Duodenal mucosa (tissue), 2 donors: ENCODE data around the gene AP3B2.
"Not testable (repeated sequence)": the region's sequence is repeated elsewhere in the genome, so short reads cannot be mapped to it uniquely, and the experiment has no call there.

Source experiments
- H3K27ac ChIP-seq: one replicate; pipeline ENCODE4 v1.7.0; 2013; ENCODE audit warnings: low read depth, low read length
- H3K27me3 ChIP-seq, 2 donors: one replicate each; pipeline ENCODE4 v1.7.0; 2013; ENCODE audit warnings: low read length in 2 of 2, control low read depth in 1 of 2; ENCODE audit not compliant: insufficient read depth in 2 of 2, control insufficient read depth in 1 of 2
- H3K36me3 ChIP-seq, 2 donors: one replicate each; pipeline ENCODE4 v1.7.0; 2013; ENCODE audit warnings: low read length in 2 of 2, control low read depth in 1 of 2; ENCODE audit not compliant: insufficient read depth in 2 of 2, control insufficient read depth in 1 of 2
- H3K4me1 ChIP-seq, 2 donors: one replicate each; pipeline ENCODE4 v1.7.0; 2013; ENCODE audit warnings: low read length in 2 of 2, control low read depth in 1 of 2; ENCODE audit not compliant: insufficient read depth in 2 of 2, control insufficient read depth in 1 of 2
- H3K4me3 ChIP-seq, 2 donors: one replicate each; pipeline ENCODE4 v1.7.0; 2013; ENCODE audit warnings: low read length in 2 of 2, low read depth in 1 of 2
- H3K9ac ChIP-seq, 2 donors: one replicate each; pipeline ENCODE4 v1.7.0; 2013; ENCODE audit warnings: low read length in 2 of 2, low read depth in 1 of 2
- H3K9me3 ChIP-seq, 2 donors: one replicate each; pipeline ENCODE4 v1.7.0; 2013; ENCODE audit warnings: low read length in 2 of 2, control low read depth in 1 of 2; ENCODE audit not compliant: control insufficient read depth in 1 of 2

AP3B2 gene

DNA sequence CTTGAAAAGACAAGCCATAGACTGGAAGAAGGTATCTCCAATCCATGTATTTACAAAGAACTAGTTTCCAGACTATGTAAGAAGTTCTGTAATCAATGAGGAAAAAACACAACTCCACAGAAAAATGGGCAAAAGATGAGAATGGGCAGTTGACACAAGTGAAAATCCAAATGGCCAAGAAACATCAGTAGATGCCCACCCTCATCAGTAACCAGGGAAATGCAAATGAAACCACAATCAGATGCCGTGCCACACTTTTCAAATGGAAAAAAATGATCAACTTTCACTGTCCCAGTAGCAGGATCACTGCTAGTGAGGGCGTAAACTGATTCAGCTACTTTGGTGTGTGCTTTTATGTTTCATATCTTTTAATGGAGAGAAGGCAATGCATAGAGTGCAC lies 58.0 kb downstream of the AP3B2 start:
- peaks cover 0 to 4% of the 10 kb centered on the region in 2 donors for H3K4me1 ChIP-seq
- H3K36me3 ChIP-seq: no peaks in the 10 kb centered on the region
- no peak overlapping the region for H3K27ac ChIP-seq
- peaks cover 2 to 27% of the 10 kb centered on the region in 2 donors for H3K27me3 ChIP-seq
- H3K9ac ChIP-seq: no peak overlapping the region
- H3K9me3 ChIP-seq: no peaks in the 10 kb centered on the region
- H3K4me3 ChIP-seq: no peak overlapping the region

DNA sequence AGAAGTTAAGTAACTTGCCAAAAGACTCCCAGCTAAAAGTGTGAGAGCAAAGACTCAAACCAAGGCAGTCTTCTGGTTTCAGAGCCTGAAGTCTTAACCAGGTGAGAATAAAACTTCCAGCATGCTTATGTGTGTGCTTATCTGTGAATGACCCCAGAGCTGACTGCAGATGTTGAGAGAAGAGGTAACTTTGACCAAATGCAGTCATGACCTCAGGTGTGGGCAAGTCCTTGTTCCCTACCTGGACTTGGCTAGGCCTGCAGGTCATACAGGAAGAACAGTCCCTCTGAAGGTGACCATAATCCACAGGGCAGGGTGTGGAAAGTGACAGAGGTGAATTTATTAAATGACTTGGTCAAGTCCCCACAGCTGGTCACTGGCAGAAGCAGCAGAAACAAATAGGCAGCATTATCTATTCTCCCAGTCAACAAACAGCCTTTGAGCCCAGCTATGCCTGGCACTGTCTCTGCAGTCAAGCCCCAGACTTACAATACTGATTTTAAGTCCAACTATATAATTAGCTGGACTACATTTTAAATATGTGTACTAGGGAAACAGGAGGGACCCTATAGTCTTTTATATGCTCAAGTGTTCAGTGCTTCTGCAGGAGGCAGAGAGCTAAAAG lies 59.5 kb downstream of the AP3B2 start:
- no peaks in the 10 kb centered on the region for H3K36me3 ChIP-seq
- H3K9me3 ChIP-seq: no peaks in the 10 kb centered on the region
- H3K27ac ChIP-seq: no peak overlapping the region
- no peak overlapping the region for H3K4me3 ChIP-seq
- peaks cover 6 to 37% of the 10 kb centered on the region in 2 donors for H3K27me3 ChIP-seq
- H3K9ac ChIP-seq: no peak overlapping the region
- H3K4me1 ChIP-seq: peaks cover 0 to 4% of the 10 kb centered on the region in 2 donors

DNA sequence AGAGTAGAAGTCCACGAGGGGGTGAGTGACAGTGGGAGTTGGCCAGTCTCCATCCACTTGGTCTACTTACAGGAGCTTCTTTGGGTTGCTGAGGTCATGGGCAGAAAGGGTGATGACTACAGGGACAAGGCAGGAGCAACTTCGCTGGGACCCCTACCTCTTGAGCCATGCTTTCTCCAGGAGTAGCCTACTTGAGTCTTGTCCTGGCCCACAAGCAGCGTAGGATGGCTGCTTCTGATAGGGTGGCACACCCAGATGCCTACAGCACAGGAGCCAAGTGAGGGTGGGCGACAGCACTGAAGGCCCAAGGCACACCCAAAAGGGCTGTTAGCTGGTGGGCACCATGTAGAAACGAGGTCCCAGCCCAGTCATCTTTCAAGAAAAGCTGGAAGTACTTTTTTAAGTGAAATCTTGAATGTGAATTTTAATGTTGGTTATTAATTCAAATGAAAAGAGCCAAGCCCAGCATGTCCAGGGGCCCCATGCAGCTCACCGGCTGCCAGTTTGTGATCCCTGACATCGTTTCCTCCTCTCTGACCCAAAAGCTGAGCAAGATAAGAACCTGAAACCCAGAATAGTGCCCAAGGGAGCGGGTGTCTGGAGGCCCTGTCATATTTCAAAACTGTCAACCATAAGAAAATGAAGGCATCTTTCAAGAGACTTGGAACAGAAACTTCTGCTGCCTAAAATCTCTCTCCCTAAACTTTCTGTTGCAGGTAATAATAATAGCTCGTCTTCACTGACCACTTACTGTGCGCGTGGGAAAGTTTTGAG lies 60.3 kb downstream of the AP3B2 start:
- H3K4me3 ChIP-seq: no peak overlapping the region
- no peak overlapping the region for H3K27ac ChIP-seq
- H3K9ac ChIP-seq: no peak overlapping the region
- H3K36me3 ChIP-seq: no peaks in the 10 kb centered on the region
- peaks cover 10 to 37% of the 10 kb centered on the region in 2 donors for H3K27me3 ChIP-seq
- no peaks in the 10 kb centered on the region for H3K9me3 ChIP-seq
- H3K4me1 ChIP-seq: peaks cover 0 to 4% of the 10 kb centered on the region in 2 donors

DNA sequence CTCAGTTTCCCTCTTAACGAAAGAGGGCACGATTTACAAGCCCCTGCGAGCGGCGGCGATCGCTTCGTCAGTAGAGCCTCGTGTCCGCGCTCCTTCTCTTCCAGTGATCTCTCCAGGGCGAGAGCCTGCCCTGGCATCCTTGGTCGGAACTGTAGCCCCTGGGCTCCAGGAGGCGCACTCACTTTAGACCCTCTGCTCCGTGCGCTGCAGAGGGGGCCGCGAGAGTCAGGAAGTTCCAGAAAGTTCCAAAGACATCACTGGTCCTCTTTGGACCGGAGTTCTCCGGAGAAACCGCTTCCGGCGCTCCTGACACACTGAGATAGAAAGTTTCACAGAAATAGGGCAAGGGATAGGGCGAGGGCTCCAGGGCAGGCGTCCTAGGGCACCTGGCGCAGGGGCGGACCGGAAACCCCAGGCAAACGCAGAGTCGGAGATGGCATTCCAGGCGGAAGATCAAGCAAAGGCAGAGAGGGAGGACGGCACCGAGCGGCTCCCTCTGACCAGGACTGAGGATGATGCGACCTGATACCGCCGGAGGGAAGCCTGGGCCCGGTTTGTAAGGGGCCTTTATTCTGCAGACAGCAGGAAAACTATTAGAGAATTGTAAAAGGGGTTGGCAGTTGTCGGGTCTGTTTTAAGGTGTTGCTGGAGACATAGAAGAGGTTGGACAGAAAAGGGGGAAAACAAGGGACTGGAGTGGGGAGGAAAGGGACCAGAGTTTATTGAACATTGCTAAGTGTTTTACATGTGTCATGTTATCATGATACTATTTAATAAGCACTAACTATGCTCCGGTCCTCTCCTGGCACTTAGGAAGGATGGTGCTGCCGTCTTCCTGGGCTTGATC lies 61.2 kb downstream of the AP3B2 start:
- Histone ChIP-seq H3K4me1 (peaks cover 0 to 4% of the 10 kb centered on the region in 2 donors), H3K27me3 (peaks cover 10 to 40% of the 10 kb centered on the region in 2 donors), H3K27ac (no peak overlapping the region), H3K9me3 (no peaks in the 10 kb centered on the region), H3K4me3 (peak overlapping the region; percentile 35 to 50), H3K36me3 (no peaks in the 10 kb centered on the region), H3K9ac (no peak overlapping the region)

DNA sequence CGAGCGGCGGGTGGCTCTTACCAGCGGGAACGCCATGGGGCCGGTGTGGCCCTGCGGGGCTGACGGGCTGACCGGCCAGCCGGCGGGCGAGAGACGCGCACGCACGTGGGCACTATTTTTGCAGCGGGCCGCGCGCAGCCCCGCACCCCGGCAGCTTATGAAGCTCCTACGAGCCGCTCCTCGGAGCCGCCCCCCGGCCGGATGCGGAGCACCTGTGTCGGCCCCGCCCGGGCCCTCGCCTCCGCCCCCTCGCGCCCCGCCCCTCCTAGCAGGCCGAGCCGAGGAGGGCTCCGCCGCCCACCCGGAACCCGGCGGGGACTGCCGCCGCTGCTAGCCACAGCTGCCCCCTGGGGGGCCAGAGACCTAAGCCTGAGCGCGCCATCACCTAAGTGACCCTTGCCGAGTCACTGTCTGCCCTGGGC lies 61.8 kb downstream of the AP3B2 start:
- Histone ChIP-seq H3K4me1 (peaks cover 0 to 4% of the 10 kb centered on the region in 2 donors), H3K27me3 (peaks cover 10 to 43% of the 10 kb centered on the region in 2 donors), H3K36me3 (no peaks in the 10 kb centered on the region), H3K27ac (no peak overlapping the region), H3K4me3 (peak overlapping the region; percentile 35 to 50), H3K9me3 (no peaks in the 10 kb centered on the region), H3K9ac (no peak overlapping the region)

- Histone ChIP-seq H3K4me1 (peaks cover 0 to 4% of the 10 kb centered on the region in 2 donors), H3K9ac (no peak within 1 kb of the TSS), H3K9me3 (no peaks in the 10 kb centered on the region), H3K27ac (no peak within 1 kb of the TSS), H3K27me3 (peaks cover 10 to 43% of the 10 kb centered on the region in 2 donors), H3K36me3 (no peaks in the 10 kb centered on the region), H3K4me3 (peak within 1 kb of the TSS; percentile 35 to 50)
Observed at GRCh38 chr15:82647045-82647834, 62.4 kb downstream of the AP3B2 start, which contains the start of gene CPEB1. Gene CPEB1 (minus strand): TSS chr15:82647363. CDS start chr15:82628459, 18,904 bp downstream.

DNA sequence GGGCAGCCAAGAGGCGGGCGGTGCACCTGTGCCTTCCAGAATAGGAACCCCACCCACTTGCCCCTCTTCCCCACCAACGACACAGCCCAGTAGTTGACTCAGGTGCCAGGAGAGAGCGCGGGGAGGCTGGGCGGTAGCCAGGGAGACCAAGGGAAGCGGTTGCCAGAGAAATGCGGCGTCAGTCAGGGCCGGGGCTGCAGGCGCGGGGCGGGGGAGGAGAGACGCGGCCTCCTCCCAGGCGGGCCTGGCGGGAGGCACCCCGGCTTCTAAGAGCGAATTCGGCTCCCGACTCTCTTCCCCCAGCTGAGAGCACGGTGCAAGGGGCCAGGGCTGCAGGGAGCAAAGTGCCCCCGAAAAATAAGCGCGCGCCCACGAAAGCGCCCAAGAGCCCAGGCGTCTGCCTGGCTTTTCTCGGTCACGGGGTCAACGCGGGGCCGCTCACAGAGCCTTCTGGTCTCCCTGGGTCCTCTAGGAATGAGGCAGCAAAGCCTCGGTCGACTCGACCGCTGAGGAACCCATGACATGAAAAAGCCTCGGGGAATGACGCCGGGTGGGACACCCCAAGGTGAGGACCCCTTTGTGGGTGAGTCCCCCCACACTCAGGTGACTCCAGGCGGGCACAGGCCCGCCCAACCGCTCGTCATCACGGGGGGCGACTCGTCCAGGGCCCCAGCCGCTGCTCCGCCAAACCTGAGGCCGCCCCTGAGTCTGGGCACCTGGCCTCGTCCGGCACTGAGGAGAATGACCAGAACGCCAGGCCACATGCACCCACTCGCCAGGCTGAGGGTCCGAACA lies 63.2 kb downstream of the AP3B2 start:
- Histone ChIP-seq H3K9me3 (no peaks in the 10 kb centered on the region), H3K4me3 (peak overlapping the region in 1 of 2 donors; percentile 2), H3K4me1 (peaks cover 0 to 4% of the 10 kb centered on the region in 2 donors), H3K36me3 (no peaks in the 10 kb centered on the region), H3K9ac (no peak overlapping the region), H3K27me3 (peaks cover 10 to 43% of the 10 kb centered on the region in 2 donors), H3K27ac (no peak overlapping the region)

- not testable (repeated sequence) for H3K4me1 ChIP-seq, H3K27ac ChIP-seq, H3K9me3 ChIP-seq, H3K4me3 ChIP-seq, H3K9ac ChIP-seq, H3K36me3 ChIP-seq
- peaks cover 10 to 44% of the 10 kb centered on the region in 2 donors for H3K27me3 ChIP-seq
Observed at GRCh38 chr15:82644967-82645852, 64.5 kb downstream of the AP3B2 start.
